GM20431 (cell line): Measurements from ENCODE around the gene OSGEPL1.
"Not testable (repeated sequence)": the region's sequence is repeated elsewhere in the genome, so short reads cannot be mapped to it uniquely, and the experiment has no call there.

Source experiments
- in situ Hi-C: fragments of 300-500 bp; cut with MseI, MboI; formaldehyde crosslinking; loops from one replicate; pipeline ENCODE4 v1.15.0; 2020; ENCODE audit warnings: low sequenced_read_pairs; ENCODE audit not compliant: unreplicated experiment

Gene OSGEPL1, protein sequence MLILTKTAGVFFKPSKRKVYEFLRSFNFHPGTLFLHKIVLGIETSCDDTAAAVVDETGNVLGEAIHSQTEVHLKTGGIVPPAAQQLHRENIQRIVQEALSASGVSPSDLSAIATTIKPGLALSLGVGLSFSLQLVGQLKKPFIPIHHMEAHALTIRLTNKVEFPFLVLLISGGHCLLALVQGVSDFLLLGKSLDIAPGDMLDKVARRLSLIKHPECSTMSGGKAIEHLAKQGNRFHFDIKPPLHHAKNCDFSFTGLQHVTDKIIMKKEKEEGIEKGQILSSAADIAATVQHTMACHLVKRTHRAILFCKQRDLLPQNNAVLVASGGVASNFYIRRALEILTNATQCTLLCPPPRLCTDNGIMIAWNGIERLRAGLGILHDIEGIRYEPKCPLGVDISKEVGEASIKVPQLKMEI

DNA sequence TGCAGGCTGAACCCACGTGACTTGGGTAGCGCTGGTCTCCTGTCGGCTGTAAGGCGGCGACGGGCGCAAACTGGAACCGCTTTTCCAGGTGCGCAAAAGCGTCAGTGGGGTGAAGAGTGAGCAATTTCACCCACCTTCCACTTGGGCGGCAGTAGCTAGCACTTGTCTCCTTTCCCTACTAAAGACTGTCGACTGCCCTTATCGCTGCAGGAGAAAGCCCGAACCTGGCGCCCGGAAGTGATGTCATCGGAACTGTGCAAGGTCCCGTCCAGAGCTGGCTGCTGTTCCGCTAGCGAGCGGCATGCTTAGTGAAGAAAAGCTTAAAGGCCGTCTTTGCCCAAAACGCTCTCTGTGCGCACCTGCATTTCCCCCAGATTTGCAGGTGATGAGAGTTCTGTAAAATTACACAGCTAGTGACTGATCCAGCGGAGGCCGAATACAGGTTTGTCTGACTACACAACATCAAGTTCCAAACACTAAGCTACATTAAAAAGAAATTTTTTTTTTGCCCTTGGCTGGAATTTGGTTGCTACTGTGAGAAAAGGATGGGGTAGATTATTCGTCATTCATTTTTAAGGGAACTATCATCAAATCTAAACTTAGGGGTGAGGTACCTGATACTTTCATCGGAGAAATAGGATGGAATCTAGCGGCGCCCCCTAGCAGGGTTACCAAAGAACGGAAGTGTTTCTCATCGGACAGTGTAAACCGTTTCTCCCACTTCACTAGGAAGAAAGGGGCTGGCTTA is at the start of gene OSGEPL1:
Gene OSGEPL1 (minus strand): TSS at position 242 of the 748 bp plus-strand sequence. CDS start 1,152 bp downstream, outside the sequence.
- in situ Hi-C loops: no loop called here

DNA sequence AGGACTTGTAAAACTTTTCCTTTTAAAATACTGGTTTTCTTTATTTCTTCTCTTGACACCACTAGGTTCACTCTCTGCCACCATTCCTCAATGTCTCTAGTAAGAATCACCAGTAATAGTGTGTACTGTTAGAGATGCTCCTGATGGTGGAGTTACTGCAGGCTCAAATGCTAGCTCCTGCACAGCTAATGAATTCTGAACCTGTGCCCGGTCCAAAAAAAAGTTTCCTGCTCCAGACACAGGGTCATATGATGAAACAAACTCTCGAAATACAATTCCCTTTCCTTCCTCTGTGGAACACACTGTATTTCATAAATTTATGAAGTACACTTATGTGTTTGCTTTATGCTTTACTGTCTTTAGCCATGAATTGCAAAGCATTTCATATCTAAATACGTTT is 40.8 kb upstream of the OSGEPL1 start:
- in situ Hi-C loops: no loop called here

DNA sequence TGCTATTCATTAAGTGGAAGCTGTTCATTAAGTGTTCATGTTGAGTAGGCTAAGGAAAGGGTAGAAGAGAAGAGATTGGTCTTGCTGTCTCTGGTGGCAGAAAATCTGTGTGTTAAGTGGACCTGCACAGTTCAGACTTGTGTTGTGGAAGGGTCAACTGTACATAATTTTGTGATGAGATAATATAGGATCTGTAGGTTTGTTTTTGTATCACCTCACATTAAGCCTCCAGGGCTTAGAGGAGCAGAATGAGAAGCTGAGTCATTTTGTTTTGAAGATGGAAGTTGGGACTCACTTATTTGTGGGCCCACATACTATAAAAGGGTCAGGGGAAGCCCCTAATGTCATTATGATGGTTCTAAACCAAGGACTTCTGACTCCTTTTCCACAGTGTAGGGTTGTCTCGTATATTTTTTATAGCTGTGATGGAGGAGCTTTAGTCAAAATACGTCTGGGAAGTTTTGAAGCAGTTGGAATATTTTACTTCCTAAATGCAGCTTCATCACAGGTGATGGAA is 39.9 kb upstream of the OSGEPL1 start:
- in situ Hi-C loops: no loop called here

DNA sequence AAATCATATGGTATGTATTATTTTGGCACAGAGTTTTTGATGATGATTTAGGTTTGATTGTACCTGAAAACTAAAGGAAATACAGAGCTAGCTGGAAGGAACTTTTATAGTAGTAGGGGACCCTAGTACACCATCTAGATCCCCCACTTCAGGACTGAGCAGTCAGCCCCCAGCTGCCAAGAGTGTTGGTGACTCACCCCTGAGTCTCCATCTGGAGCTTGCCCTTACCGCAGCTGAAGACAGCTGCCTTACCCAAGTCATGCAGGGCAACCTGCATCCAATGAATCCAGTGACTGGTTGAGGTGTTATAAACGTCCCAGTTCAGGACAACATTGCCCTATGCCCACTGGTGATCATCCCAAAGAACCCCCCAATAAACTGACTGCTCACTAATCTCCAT is 36.9 kb upstream of the OSGEPL1 start:
- in situ Hi-C loops: no loop called here

DNA sequence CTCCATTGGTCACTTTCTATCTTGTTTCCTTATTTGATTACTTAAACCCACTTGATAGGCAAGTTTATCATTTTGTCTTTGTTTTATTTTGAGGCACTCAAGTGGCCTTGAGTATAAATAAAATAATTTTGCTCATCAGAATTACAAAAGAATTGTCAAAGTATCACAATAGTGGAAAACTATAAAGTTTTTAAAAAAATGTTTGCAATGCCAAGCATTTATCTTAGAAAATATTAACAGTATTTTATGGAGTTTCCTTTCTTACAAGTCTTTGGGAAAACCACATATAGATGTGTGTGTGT is 36.4 kb upstream of the OSGEPL1 start:
- in situ Hi-C loops: no loop called here

DNA sequence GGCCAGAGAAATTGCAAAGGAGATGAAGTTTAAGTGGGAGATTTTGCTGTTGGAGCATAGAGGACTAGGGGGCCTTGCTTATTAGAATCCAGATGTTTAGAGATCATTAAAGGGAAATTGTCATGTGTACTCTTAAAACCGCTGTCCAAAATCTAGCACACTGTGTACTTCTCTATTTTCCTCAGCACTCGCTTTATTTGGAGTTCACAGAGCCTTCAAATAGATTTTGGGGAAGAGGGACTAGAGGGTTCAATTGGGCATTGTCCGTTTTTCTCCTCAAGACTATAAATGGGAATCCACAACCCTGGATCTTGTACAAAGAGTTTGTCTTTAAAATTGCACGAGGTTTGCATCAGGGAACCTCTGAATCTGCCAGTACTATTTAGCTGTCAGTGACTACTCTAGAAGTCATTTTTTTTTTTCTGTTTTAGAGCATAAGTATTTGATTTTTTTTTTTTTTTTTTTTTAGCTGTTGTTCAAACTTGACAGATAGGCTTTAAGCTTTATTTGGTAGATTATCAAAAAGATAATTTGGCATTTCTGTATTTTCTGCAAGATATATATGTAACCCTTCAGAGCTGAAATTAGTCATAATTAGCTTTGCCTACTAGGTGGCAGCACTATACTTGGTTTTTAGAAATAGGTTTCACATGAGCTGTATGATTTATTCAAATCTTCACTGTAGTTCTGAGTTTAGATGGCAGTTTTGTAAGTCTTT is 35.9 kb upstream of the OSGEPL1 start:
- in situ Hi-C loops: no loop called here

DNA sequence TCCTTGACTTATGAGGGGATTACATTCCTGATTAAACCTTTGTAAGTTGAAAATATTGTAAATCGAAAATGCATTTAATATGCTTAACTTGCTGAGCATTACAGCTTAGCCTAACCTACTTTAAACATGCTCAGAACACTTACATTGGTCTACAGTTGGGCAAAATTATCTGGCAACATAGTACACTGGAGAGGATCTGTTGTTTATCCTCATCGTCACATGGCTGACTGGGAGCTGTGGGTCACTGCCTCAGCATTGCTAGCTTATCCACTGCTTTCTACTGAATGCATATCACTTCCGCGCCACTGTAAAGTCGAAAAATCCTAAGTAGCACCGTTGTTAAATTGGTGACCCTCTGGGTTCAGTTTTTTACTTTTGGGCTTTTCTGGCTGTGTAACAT is 35.3 kb upstream of the OSGEPL1 start:
- in situ Hi-C loops: no loop called here

DNA sequence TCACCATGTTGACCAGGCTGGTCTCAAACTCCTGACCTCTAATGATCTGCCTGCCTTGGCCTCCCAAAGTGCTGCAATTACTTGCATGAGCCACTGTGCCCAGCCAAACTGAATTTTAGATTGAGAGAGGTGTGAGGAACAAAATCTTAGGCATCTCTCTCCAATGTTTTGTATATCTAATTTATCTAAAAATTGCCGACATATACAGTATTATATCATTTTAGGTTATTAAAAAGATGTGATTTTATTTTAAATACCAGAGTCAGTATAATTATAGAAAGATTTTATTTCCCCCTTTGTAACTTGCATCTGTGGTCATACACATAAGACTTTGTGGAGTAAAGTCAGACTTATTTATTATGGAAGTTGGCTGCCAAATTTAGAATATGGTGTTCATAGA is 31.7 kb upstream of the OSGEPL1 start:
- in situ Hi-C loops: no loop called here

DNA sequence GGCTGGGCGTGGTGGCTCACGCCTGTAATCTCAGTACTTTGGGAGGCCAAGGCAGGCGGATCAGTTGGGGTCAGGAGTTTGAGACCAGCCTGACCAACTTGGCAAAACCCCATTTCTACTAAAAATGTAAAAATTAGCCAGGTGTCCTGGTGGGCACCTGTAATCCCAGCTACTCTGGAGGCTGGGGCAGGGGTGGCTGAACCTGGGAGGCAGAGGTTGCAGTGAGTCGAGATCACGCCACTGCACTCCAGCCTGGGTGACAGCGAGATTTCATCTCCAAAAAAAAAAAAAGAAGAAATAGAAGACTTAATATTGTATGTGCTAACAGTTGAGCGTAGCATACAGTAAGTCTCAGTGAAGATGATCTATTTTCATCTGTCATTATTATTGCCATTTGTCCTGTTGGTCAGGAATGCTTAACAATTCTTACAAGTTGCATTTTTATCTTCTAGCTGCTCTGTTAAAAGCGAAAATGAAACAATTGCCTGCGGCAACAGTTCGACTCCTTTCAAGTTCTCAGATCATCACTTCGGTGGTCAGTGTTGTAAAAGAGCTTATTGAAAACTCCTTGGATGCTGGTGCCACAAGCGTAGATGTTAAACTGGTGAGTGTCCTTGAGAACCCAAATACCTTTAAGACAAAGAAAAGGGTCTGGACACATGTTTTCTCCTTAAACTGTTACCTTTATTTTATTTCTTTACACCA is 28.9 kb upstream of the OSGEPL1 start:
- in situ Hi-C loops: no loop called here

DNA sequence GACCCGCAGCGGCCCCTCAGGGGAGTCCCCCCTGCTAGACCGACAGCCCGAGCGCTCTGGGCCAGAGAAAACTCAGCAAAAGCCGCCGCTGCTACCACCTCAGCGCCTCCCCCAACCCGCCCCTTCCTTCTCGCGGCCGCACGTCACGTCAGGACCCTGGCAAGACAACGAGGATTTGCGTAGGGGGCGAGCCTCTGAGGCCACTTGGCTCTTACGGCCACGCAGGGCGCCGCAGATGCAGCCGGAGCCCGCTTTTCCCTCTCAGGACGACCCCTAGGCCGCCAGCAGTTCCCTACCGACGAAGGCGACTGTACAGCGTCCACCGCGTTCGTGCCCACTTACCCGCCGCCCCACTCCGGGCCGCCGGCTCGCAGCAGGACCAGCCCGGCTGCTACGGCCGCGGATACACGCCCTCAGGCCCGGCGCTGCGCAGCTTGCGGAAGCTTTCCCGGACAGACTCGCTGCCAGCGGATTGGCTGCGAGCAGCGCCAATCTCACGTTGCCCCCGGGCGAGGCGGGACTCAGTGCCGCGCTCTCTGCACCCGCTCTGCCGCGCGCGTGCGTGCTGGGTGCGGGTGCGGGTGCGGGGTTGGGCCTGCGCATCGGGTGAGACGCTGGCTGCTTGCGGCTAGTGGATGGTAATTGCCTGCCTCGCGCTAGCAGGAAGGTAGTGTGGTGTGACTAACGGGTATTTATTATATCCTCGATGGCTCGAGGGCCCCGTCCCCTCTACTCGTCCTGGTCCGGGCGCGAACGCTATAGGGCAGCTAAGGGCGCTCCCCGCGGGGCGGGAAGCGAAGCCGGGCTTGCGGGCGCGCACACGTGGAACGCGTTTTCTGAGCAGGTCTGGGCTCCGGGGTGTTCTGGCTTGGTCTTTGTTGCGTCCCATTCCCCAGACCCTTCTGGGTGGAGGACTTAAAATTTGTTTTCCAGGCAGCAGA is 21.6 kb upstream of the OSGEPL1 start, which contains the start of the genes ORMDL1 and PMS1:
Gene ORMDL1 (minus strand): TSS at position 413 of the 941 bp plus-strand sequence. CDS start 1,744 bp downstream, outside the sequence.
Gene PMS1 (plus strand): TSS at position 524 of the 941 bp plus-strand sequence. CDS start 7,360 bp downstream, outside the sequence.
- in situ Hi-C loops: no loop called here

DNA sequence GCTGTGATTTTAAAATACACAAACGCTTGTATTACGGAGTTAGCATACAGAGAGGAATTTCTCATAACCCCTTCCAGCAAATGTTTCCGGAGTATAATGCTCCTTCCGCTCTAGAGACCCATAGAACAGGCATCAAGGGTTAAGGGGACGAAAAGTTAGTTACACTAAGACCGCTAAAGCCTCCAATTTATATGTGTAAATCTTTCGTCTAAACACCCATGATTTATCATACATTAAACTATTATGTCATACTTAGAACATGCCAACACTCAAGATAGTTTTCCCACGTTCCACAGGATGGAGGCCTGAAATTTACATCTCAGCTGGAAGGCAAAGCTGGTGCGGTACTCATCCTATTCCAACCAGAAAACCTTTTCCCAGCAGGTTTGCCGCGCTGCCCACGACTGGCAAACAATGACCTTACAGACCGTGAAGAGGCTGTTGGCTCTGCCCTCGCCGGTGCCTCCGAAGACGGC is 20.9 kb upstream of the OSGEPL1 start:
- in situ Hi-C loops: no loop called here

DNA sequence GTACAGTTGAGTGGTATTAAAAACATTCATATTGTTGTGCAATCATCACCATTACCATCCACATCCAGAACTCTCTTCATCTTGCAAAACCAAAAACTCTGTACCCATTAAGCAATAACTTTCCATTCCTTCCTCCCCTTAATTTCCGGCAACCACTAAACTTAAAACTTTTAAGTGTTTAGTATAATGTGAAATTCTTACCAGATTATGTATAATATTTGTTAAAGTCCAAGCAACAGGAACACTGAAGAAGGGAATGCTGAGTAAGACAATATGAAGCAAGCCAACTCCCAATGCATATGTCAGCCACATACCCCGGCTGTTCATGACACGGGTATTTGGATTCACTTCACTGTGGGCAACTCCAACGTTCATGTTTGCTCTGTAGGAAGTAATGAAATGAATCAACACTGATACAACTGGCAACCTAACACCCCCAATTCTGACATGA is 19.7 kb upstream of the OSGEPL1 start:
- in situ Hi-C loops: no loop called here

DNA sequence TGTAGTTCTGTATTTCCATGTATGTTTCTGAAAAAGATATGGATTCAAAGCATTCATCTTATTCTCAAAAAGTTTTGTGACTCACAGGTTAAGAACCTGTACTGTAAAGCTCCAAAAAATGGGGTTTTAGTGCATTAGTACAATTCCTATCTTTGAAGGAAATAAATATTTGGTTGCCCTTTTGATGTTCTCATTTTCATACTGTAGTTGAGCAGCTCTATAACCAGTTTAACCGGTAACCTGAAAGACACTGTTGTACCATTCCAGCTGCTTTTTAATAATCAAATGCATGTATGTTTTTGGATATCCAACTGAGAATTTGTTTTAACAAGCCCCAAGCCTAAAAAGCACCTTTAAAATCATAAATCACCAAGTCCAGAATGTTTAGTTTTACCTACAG is 9.6 kb upstream of the OSGEPL1 start:
- in situ Hi-C loops: no loop called here

DNA sequence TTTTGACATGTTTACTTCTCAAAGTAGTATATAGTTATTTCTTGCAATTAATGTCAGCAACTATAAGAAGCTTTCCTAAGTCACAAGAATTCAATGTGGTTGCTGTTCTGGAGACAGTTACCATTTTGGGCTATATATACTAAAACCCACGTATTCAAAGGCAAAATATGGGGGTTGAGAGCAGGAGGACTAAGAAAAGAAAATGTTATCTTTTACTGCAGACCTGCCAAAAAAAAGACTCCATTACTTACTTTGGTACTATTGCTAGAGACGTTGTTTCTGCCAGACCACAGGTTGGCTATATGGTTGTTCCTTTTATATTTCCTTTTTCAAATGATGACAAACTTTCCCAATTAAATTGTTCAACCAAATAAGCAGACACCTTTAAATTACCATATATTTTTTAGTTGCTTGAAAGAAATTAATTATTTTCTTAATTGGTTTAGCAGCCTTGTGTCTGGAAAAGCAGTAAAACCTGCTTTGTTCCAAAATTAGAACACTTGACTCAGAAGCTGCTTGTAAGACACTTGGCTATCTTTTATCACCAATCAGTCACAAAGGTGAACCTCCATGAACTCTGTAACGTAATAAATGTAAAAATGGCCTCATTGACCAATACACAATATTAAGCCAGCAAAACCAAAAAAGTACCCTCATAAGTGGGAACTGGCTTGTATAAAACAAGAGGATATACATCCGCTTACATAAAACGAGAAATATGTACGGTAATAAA is 8.2 kb upstream of the OSGEPL1 start:
- in situ Hi-C loops: no loop called here

DNA sequence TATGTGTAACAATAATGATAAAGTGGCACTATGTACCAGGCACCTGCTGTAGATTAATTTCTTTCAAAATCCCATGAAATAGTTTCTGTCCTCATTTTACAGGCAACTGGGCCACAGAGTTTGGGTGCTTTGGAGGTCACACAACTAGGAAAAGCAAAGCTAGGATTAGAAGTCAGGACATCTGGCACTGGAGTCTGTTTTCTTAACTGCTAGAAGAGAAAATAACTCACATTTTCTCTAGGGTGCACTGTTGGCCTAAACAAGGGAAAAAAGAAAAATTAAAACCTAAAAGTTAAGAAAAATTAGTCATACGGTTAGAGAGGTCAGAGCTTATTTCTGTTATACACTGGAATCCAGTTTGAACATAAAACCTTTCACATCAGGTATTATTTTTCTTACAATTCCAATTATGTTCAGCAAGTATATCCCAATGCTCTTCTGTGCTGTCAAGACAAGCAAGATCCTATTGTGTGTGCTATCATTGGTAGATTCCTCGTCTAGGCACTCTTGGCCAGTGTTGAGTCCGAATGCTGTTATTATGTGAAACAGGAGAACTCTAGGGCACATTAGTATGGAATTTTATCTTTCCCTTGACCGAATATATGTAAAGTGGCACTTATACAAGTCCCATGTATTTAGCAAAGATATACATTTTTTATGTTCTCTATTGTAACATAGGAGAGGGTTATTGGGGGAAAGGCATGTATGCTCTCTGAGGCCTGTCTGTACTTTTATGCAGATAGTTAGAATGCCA is 1.5 kb upstream of the OSGEPL1 start:
- in situ Hi-C loops: no loop called here

DNA sequence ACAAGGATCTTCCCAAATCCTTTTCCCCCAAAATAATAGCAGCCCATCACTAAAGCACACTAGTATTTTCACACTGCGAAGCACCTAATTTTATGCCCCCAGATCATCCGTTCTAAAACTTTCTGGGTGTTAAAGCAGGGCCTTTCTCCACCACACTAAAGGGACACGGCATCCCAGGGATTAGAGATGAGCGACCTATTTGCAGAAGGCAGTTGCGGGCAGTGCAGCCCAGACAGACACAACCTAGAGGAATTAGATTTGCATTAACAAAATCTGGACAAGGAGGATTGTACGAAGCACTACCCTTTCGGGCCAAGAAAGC is 402 bp downstream of the OSGEPL1 start:
- in situ Hi-C loops: no loop called here

DNA sequence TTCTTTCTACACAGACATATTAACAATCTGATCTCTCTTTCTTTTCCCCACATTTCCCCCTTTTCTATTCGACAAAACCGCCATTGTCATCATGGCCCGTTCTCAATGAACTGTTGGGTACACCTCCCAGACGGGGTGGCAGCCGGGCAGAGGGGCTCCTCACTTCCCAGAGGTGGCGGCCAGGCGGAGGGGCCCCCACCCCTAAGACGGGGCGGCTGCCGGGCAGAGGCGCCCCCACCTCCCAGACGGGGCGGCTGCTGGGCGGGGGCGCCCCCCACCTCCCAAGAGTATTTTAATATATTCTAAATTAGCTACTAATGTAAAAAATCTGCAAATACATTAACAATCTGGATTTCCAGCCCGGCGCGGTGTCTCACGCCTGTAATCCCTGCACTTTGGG is 2.4 kb downstream of the OSGEPL1 start:
- in situ Hi-C loops: not testable (repeated sequence)
